ENCODE measurements around the gene COPZ1. TPM values are rescaled to one million over a fixed set of nuclear protein-coding genes. Genes with fewer than 3 reads are reported as not detected.

COPZ1 gene
- polyA plus RNA-seq, 12 donors, result 123 to 235 (median 143) TPM; not detected in 1

- DNase-seq, result no peak
These were observed 49.8 kb downstream of the COPZ1 start for GRCh38 chr12:54374562-54375258.

- no peak for DNase-seq
These were observed 50.3 kb downstream of the COPZ1 start for GRCh38 chr12:54375259-54375579.

GRCh38 chr12:54376596-54376995 lies 51.7 kb downstream of the COPZ1 start:
- no peak for DNase-seq

GRCh38 chr12:54377007-54377406 lies 52.1 kb downstream of the COPZ1 start:
- no peak for DNase-seq

GRCh38 chr12:54377797-54378515 lies 53.0 kb downstream of the COPZ1 start:
- DNase-seq, result no peak

GRCh38 chr12:54378796-54379397 lies 54.0 kb downstream of the COPZ1 start:
- no peak for DNase-seq

GRCh38 chr12:54379398-54380201 lies 54.7 kb downstream of the COPZ1 start:
- DNase-seq, result peak; percentile 89

GRCh38 chr12:54381136-54381535 lies 56.2 kb downstream of the COPZ1 start:
- no peak for DNase-seq

- no peak for DNase-seq
These were observed 58.2 kb downstream of the COPZ1 start for GRCh38 chr12:54383041-54383609.

- DNase-seq, result no peak
These were observed 59.7 kb downstream of the COPZ1 start, which contains the start of gene ZNF385A for GRCh38 chr12:54384591-54385041. Gene ZNF385A, minus strand, starts transcription at chr12:54384733. Its CDS starts 219 bp downstream, at chr12:54384514.

GRCh38 chr12:54385251-54385914 lies 60.5 kb downstream of the COPZ1 start:
- DNase-seq, result no peak

- DNase-seq, result no peak
These were observed 61.6 kb downstream of the COPZ1 start for GRCh38 chr12:54386403-54387113.

GRCh38 chr12:54387114-54387467 lies 62.2 kb downstream of the COPZ1 start:
- DNase-seq, result no peak

- no peak for DNase-seq
These were observed 63.6 kb downstream of the COPZ1 start for GRCh38 chr12:54388237-54389133.

GRCh38 chr12:54389134-54389508 lies 64.2 kb downstream of the COPZ1 start:
- no peak for DNase-seq

GRCh38 chr12:54389607-54390175 lies 64.8 kb downstream of the COPZ1 start:
- DNase-seq, result no peak

- no peak for DNase-seq
These were observed 65.3 kb downstream of the COPZ1 start for GRCh38 chr12:54390176-54390667.

- no peak for DNase-seq
These were observed 66.0 kb downstream of the COPZ1 start for GRCh38 chr12:54390668-54391551.
